GM23338 (cell line): ENCODE results near the gene TCP11L2. TPM values are rescaled to one million over a fixed set of nuclear protein-coding genes. Genes with fewer than 3 reads are reported as not detected.

ENCODE experiments used
- ATAC-seq: fragments of 200-7000 bp; cut with Tn5 transposase; 3 replicates; pipeline ENCODE4 v1.9.1; 2020
- DNase-seq: peaks from one replicate; pipeline ENCODE4 v3.0.0-alpha.2; 2015; ENCODE audit warnings: low spot score
- H2AFZ ChIP-seq: fragments of 200-600 bp; sonication (generic); 2 replicates; pipeline ENCODE4 v1.8.0; 2016; ENCODE audit warnings: antibody characterized with exemption, mild to moderate bottlenecking, moderate library complexity
- H3F3A ChIP-seq: fragments of 200-600 bp; sonication (generic); replicated peaks from 2 replicates; pipeline ENCODE4 v1.8.0; 2017; ENCODE audit warnings: antibody characterized with exemption, mixed run types, low read depth
- H3K27ac ChIP-seq: fragments of 200-600 bp; sonication (generic); 2 replicates; pipeline ENCODE4 v1.6.1; 2016; ENCODE audit warnings: low read depth
- H3K27me3 ChIP-seq: fragments of 200-600 bp; sonication (generic); 2 replicates; pipeline ENCODE4 v1.8.0; 2016; ENCODE audit warnings: mild to moderate bottlenecking, mixed run types, moderate library complexity; ENCODE audit not compliant: insufficient read depth
- H3K36me3 ChIP-seq: fragments of 200-600 bp; sonication (generic); 2 replicates; pipeline ENCODE4 v1.8.0; 2016; ENCODE audit warnings: mild to moderate bottlenecking; ENCODE audit not compliant: insufficient read depth
- H3K4me1 ChIP-seq: fragments of 200-600 bp; sonication (generic); 2 replicates; pipeline ENCODE4 v1.8.0; 2016; ENCODE audit warnings: mild to moderate bottlenecking, moderate library complexity; ENCODE audit not compliant: insufficient read depth
- H3K4me2 ChIP-seq: fragments of 200-600 bp; sonication (generic); 2 replicates; pipeline ENCODE4 v1.7.1; 2017; ENCODE audit warnings: mixed run types
- H3K4me3 ChIP-seq: fragments of 200-600 bp; sonication (generic); 2 replicates; pipeline ENCODE4 v1.6.1; 2016; ENCODE audit warnings: mixed run types
- H3K79me2 ChIP-seq: fragments of 200-600 bp; sonication (generic); replicated peaks from 2 replicates; pipeline ENCODE4 v1.8.0; 2017; ENCODE audit warnings: mild to moderate bottlenecking; ENCODE audit not compliant: insufficient read depth
- H3K9me2 ChIP-seq: fragments of 200-600 bp; sonication (generic); 2 replicates; pipeline ENCODE4 v1.8.0; 2017; ENCODE audit not compliant: insufficient read depth
- H4K20me1 ChIP-seq: fragments of 200-600 bp; sonication (generic); replicated peaks from 2 replicates; pipeline ENCODE4 v1.8.0; 2017; ENCODE audit warnings: mild to moderate bottlenecking; ENCODE audit not compliant: insufficient read depth
- H3K27ac Mint-ChIP-seq: 2 replicates; pipeline ENCODE4 v1.8.0; 2020; ENCODE audit warnings: inconsistent platforms, mild to moderate bottlenecking, moderate library complexity, mixed read lengths
- H3K27me3 Mint-ChIP-seq: 3 replicates; pipeline ENCODE4 v1.8.0; 2022; ENCODE audit warnings: low read depth, mild to moderate bottlenecking, moderate library complexity, mixed read lengths, inconsistent platforms; ENCODE audit not compliant: insufficient read depth, poor library complexity
- H3K36me3 Mint-ChIP-seq: 3 replicates; pipeline ENCODE4 v1.8.0; 2021; ENCODE audit warnings: low read depth, mild to moderate bottlenecking, inconsistent platforms, moderate library complexity, mixed read lengths
- H3K4me1 Mint-ChIP-seq: 3 replicates; pipeline ENCODE4 v1.8.0; 2020; ENCODE audit warnings: mild to moderate bottlenecking, inconsistent platforms, mixed read lengths
- H3K4me3 Mint-ChIP-seq: 3 replicates; pipeline ENCODE4 v1.8.0; 2021; ENCODE audit warnings: moderate library complexity, mild to moderate bottlenecking, inconsistent platforms, mixed read lengths
- H3K9me3 Mint-ChIP-seq: 3 replicates; pipeline ENCODE4 v1.8.0; 2020; ENCODE audit warnings: moderate library complexity, mild to moderate bottlenecking, inconsistent platforms, mixed read lengths
- CREB1 ChIP-seq: fragments of 250-450 bp; sonication (Bioruptor Pico); IDR thresholded peaks from 2 replicates; pipeline ENCODE4 v1.5.0; 2020; ENCODE audit warnings: low read depth, mild to moderate bottlenecking, moderate library complexity
- CTCF ChIP-seq, 2 experiments: fragments of 200-600 bp in 1 of 2; sonication (generic) in 1 of 2; conservative IDR thresholded peaks; 2 replicates each; pipeline versions ENCODE4 v1.5.1 to v1.6.1; 2016 to 2017; ENCODE audit warnings: antibody characterized with exemption in 2 of 2, low read depth in 2 of 2, mild to moderate bottlenecking in 2 of 2, moderate library complexity in 1 of 2
- ETS1 ChIP-seq: IDR thresholded peaks from 2 replicates; pipeline ENCODE4 v1.6.1; 2016; ENCODE audit warnings: antibody characterized with exemption
- EZH2 ChIP-seq: fragments of 200-600 bp; sonication (generic); IDR thresholded peaks from one replicate; pipeline ENCODE4 v1.8.0; 2017; ENCODE audit warnings: antibody characterized with exemption, mild to moderate bottlenecking, low read depth; ENCODE audit not compliant: unreplicated experiment
- EZH2phosphoT487 ChIP-seq: fragments of 200-600 bp; sonication (generic); IDR thresholded peaks from one replicate; pipeline ENCODE4 v1.8.1; 2018; ENCODE audit warnings: antibody characterized with exemption; ENCODE audit not compliant: unreplicated experiment
- JUNB ChIP-seq: IDR thresholded peaks from one replicate; pipeline ENCODE4 v1.6.1; 2016; ENCODE audit warnings: antibody characterized with exemption; ENCODE audit not compliant: unreplicated experiment
- NANOG ChIP-seq: IDR thresholded peaks from 2 replicates; pipeline ENCODE4 v1.6.1; 2016; ENCODE audit warnings: antibody characterized with exemption, borderline replicate concordance
- POLR2AphosphoS5 ChIP-seq: IDR thresholded peaks from 2 replicates; pipeline ENCODE4 v1.6.1; 2016; ENCODE audit warnings: antibody characterized with exemption, low read depth
- REST ChIP-seq: IDR thresholded peaks from one replicate; pipeline ENCODE4 v1.6.1; 2018; ENCODE audit warnings: antibody characterized with exemption; ENCODE audit not compliant: unreplicated experiment
- STAT1 ChIP-seq: IDR thresholded peaks from one replicate; pipeline ENCODE4 v1.6.1; 2016; ENCODE audit warnings: antibody characterized with exemption; ENCODE audit not compliant: unreplicated experiment
- ZNF114 ChIP-seq: fragments of 250-450 bp; sonication (Bioruptor Pico); IDR thresholded peaks from 2 replicates; pipeline ENCODE4 v1.5.0; 2020; ENCODE audit warnings: mild to moderate bottlenecking, moderate library complexity
- ZNF331 ChIP-seq: fragments of 250-450 bp; sonication (Bioruptor Pico); IDR thresholded peaks from 2 replicates; pipeline ENCODE4 v1.5.0; 2020; ENCODE audit warnings: low read depth, mild to moderate bottlenecking, moderate library complexity
- ZNF462 ChIP-seq: fragments of 250-450 bp; sonication (Bioruptor Pico); IDR thresholded peaks from 2 replicates; pipeline ENCODE4 v1.5.0; 2020; ENCODE audit warnings: mild to moderate bottlenecking, moderate library complexity
- polyA plus RNA-seq: library from polyadenylated mRNA; unstranded; fragments of >200 nt; fragmentation: Nextera tagmentation; extraction: Ambion mirVana; gene quantifications from 2 replicates; pipeline ENCODE4 v1.2.1, GENCODE V29; 2016
- total RNA-seq: library from RNA; depleted of rRNA; stranded (reverse); fragments of >200 nt; shearing (Covaris generic); gene quantifications from 2 replicates; pipeline ENCODE4 v1.2.3, GENCODE V29; 2014

Gene TCP11L2
- total and polyA plus RNA-seq, 2 experiments from 2014 or later, result 1.4 to 4.4 TPM

- no peaks in the 10 kb centered on the region for H3K9me3 Mint-ChIP-seq
- peak overlapping the region; percentile 12; the same call in 1 of the 3 replicates for H3K4me3 Mint-ChIP-seq
- no peak for TF ChIP-seq ZNF462 (CRISPR knock-in tag)
- no peak for TF ChIP-seq ETS1
- no peak for TF ChIP-seq NANOG
- no peak for TF ChIP-seq ZNF331 (CRISPR knock-in tag)
- no peak for TF ChIP-seq ZNF114 (CRISPR knock-in tag)
- no peak for TF ChIP-seq EZH2
- TF ChIP-seq STAT1, result no peak
- TF ChIP-seq REST, result no peak
- no peak for TF ChIP-seq POLR2AphosphoS5
- no peak for TF ChIP-seq CREB1
- TF ChIP-seq EZH2phosphoT487, result no peak
- TF ChIP-seq JUNB, result no peak
- TF ChIP-seq CTCF (conservative IDR thresholded peaks at IDR 0.05; ENCODE audit: low read depth in 2 of 2), result no peak
- H4K20me1 ChIP-seq, result no peaks in the 10 kb centered on the region
- H3K4me1 ChIP-seq, result peaks cover 18% of the 10 kb centered on the region; the same call in 1 of the 2 replicates
- no peaks in the 10 kb centered on the region for H3K36me3 ChIP-seq
- ATAC-seq (no peak), DNase-seq (no peak)
- H2AFZ ChIP-seq, result no peak overlapping the region; the same call in 1 of the 2 replicates
- H3F3A ChIP-seq, result no peaks in the 10 kb centered on the region; the same call in 1 of the 2 replicates
- no peaks in the 10 kb centered on the region for H3K79me2 ChIP-seq
- H3K27ac ChIP-seq, result no peak overlapping the region
- H3K4me3 ChIP-seq, result no peak overlapping the region
- peaks cover 7% of the 10 kb centered on the region for H3K27me3 Mint-ChIP-seq
- H3K27ac Mint-ChIP-seq, result no peak overlapping the region
- no peak overlapping the region for H3K4me2 ChIP-seq
- H3K27me3 ChIP-seq, result no peaks in the 10 kb centered on the region
- no peaks in the 10 kb centered on the region for H3K9me2 ChIP-seq
- H3K4me1 Mint-ChIP-seq, result peaks cover 40% of the 10 kb centered on the region
- no peaks in the 10 kb centered on the region; the same call in 2 of the 3 replicates for H3K36me3 Mint-ChIP-seq
Observed at GRCh38 chr12:106300761-106301160, 1.8 kb upstream of the TCP11L2 start.
